Parathyroid adenoma (tissue), 2 donors: ENCODE measurements around the gene GNB1.

Source experiments
- H2AFZ ChIP-seq: fragments of 300-600 bp; sonication (generic); one replicate; pipeline ENCODE4 v1.7.0; 2017; ENCODE audit warnings: antibody characterized with exemption, mild to moderate bottlenecking
- H3K27ac ChIP-seq: fragments of 300-600 bp; sonication (generic); one replicate; pipeline ENCODE4 v1.7.0; 2017
- H3K27me3 ChIP-seq: fragments of 300-600 bp; sonication (generic); one replicate; pipeline ENCODE4 v1.7.0; 2017; ENCODE audit warnings: low read length; ENCODE audit not compliant: control insufficient read depth, insufficient read depth
- H3K36me3 ChIP-seq: fragments of 300-600 bp; sonication (generic); one replicate; pipeline ENCODE4 v1.7.0; 2017; ENCODE audit warnings: low read length; ENCODE audit not compliant: control insufficient read depth, insufficient read depth
- H3K4me1 ChIP-seq: fragments of 300-600 bp; sonication (generic); one replicate; pipeline ENCODE4 v1.7.0; 2017; ENCODE audit warnings: control low read depth
- H3K4me2 ChIP-seq: fragments of 300-600 bp; sonication (generic); one replicate; pipeline ENCODE4 v1.7.0; 2017; ENCODE audit warnings: low read length
- H3K4me3 ChIP-seq: fragments of 300-600 bp; sonication (generic); one replicate; pipeline ENCODE4 v1.7.0; 2017; ENCODE audit warnings: low read depth, low read length
- H3K79me2 ChIP-seq: fragments of 300-600 bp; sonication (generic); one replicate; pipeline ENCODE4 v1.7.0; 2017; ENCODE audit warnings: control low read depth
- H3K9ac ChIP-seq: fragments of 300-600 bp; sonication (generic); one replicate; pipeline ENCODE4 v1.7.0; 2017; ENCODE audit warnings: mild to moderate bottlenecking
- H3K9me3 ChIP-seq: fragments of 300-600 bp; sonication (generic); one replicate; pipeline ENCODE4 v1.7.0; 2017; ENCODE audit warnings: low read length; ENCODE audit not compliant: control insufficient read depth
- TF ChIP-seq, protein P1 (sequence below): fragments of 300-600 bp; sonication (generic); IDR thresholded peaks from one replicate; pipeline ENCODE4 v1.7.0; 2017; ENCODE audit warnings: antibody characterized with exemption, mild to moderate bottlenecking
- donor health status: primary hyperparathyroidism.

GNB1 gene

DNA sequence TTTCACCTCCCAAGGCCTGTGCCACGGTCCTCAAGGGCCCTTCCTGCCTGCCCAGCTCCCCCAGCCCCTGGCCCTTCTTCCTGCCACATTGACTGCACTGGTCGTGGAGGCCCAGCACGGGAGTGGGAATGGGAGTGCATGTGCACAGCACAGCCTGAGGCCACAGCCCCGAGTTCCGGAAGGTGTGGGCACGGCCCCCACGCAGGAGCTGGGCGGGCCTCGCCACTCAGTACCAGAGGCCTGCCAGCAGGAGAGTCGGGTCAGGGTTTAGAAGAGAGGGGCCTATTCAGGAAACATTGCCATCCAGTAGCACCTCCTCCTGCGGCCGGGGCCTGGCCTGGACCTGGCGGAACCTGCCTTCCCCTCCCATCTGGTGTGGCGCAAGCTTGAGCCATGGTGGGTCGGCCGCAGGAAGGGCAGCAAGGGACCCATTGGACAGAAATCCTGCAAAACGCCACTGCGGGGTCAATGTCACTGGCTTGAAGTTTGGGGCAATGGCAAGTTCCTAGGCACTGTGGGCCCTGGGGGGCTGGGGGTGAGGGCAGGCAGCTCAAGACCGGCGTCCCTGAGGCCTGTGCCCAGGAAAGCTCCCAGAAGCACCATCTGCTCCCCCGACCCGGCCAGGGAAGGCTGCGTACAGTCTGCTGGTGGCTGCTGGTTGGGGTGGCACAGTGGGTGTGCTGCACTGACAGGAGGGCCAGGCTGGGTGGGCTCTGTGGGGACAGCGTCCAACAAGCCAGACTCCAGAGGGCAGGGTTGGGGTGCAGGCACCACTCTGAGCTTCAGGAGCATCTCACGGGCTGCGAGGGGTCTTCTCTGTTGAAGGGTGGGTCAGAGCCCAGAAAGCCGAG lies 29.9 kb upstream of the GNB1 start:
- H3K79me2 ChIP-seq, result no peaks in the 10 kb centered on the region
- no peaks in the 10 kb centered on the region for H3K27me3 ChIP-seq
- no peaks in the 10 kb centered on the region for H3K36me3 ChIP-seq
- H3K4me1 ChIP-seq, result no peaks in the 10 kb centered on the region
- H3K4me2 ChIP-seq, result no peak overlapping the region
- H3K9ac ChIP-seq, result no peak overlapping the region
- no peak overlapping the region for H3K27ac ChIP-seq
- H3K9me3 ChIP-seq, result no peaks in the 10 kb centered on the region
- no peak overlapping the region for H2AFZ ChIP-seq
- TF ChIP-seq, protein P1, sequence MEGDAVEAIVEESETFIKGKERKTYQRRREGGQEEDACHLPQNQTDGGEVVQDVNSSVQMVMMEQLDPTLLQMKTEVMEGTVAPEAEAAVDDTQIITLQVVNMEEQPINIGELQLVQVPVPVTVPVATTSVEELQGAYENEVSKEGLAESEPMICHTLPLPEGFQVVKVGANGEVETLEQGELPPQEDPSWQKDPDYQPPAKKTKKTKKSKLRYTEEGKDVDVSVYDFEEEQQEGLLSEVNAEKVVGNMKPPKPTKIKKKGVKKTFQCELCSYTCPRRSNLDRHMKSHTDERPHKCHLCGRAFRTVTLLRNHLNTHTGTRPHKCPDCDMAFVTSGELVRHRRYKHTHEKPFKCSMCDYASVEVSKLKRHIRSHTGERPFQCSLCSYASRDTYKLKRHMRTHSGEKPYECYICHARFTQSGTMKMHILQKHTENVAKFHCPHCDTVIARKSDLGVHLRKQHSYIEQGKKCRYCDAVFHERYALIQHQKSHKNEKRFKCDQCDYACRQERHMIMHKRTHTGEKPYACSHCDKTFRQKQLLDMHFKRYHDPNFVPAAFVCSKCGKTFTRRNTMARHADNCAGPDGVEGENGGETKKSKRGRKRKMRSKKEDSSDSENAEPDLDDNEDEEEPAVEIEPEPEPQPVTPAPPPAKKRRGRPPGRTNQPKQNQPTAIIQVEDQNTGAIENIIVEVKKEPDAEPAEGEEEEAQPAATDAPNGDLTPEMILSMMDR, result no peak
- no peak overlapping the region for H3K4me3 ChIP-seq

- Histone ChIP-seq H3K79me2 (no peaks in the 10 kb centered on the region), H3K36me3 (no peaks in the 10 kb centered on the region), H3K9ac (no peak overlapping the region), H3K4me3 (no peak overlapping the region), H3K4me1 (no peaks in the 10 kb centered on the region), H3K27ac (no peak overlapping the region), H3K9me3 (no peaks in the 10 kb centered on the region), H3K27me3 (no peaks in the 10 kb centered on the region), H3K4me2 (no peak overlapping the region), H2AFZ (no peak overlapping the region)
- TF ChIP-seq, protein P1, result no peak
Measured at GRCh38 chr1:1920057-1920607, 29.2 kb upstream of the GNB1 start.

DNA sequence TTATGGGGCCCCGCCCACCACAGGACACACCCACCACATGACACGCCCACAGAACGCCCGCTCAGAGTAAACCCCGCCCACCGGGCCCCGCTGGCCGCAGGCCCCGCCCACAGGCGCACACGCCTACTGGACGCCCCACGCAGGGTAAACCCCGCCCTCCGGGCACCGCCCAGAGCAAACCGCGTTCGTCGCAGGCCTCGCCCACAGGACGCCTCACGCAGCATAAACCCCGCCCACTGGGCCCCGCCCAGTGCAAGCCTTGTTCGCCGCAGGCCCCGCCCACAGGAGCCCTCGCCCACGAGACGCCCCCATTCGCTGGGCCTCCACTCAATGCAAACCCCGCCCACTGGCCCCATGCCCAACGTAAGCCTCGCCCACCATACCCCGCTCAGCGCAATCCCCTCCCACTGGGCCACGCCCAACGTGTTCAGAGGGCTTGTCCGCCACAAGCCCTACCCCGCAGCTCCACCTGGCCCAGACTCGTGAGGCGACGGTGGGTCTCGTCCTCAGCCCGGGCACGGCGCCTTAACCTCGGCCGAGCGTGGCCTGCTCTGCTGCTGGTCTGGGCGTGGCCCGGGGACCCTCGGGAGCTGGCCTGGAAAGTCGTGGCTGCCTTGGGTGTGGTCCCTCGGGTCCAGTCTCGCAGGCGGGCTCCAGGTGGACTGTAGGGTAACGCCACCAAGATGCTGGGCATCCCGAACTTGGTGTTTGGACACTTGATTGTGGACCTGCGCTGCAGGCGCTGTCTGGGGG lies 28.6 kb upstream of the GNB1 start:
- no peaks in the 10 kb centered on the region for H3K36me3 ChIP-seq
- H3K4me2 ChIP-seq, result peak overlapping the region; percentile 70
- no peaks in the 10 kb centered on the region for H3K27me3 ChIP-seq
- peak overlapping the region; percentile 50 for H2AFZ ChIP-seq
- no peak overlapping the region for H3K27ac ChIP-seq
- peak overlapping the region; percentile 50 for H3K4me3 ChIP-seq
- TF ChIP-seq, protein P1, result no peak
- no peaks in the 10 kb centered on the region for H3K9me3 ChIP-seq
- H3K4me1 ChIP-seq, result no peaks in the 10 kb centered on the region
- H3K9ac ChIP-seq, result no peak overlapping the region
- H3K79me2 ChIP-seq, result no peaks in the 10 kb centered on the region

DNA sequence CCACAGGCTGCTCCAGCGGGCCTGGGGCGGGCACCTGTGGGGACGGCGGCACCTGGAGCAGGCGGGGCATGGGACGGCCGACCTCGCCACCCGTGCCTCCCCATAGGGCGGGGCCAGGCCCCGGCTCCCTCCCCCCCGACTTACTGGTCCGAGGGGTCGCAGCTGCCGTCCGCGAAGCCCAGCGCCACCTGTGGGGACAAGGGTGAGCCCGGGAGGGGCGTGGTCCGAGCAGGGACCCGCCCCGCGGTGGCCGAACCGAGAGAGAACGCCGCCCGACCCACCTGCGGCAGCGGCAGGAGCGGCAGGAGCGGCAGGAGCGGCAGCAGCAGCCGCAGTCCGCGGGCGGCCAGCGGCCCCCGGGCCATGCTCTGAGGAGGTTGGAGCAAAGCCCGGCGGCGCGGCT lies 28.0 kb upstream of the GNB1 start, which contains the start of gene TMEM52:
TMEM52 (minus strand) TSS at position 379 of the 403 bp plus-strand sequence; CDS start at position 365, 14 bp downstream.
- H3K9ac ChIP-seq, result no peak within 1 kb of the TSS
- no peak within 1 kb of the TSS for H3K27ac ChIP-seq
- TF ChIP-seq, protein P1, result no peak
- no peaks in the 10 kb centered on the region for H3K9me3 ChIP-seq
- H3K4me2 ChIP-seq, result peak within 1 kb of the TSS; percentile 70
- no peaks in the 10 kb centered on the region for H3K4me1 ChIP-seq
- H3K27me3 ChIP-seq, result no peaks in the 10 kb centered on the region
- H3K79me2 ChIP-seq, result no peaks in the 10 kb centered on the region
- peak within 1 kb of the TSS; percentile 50 for H3K4me3 ChIP-seq
- H3K36me3 ChIP-seq, result no peaks in the 10 kb centered on the region
- H2AFZ ChIP-seq, result peak within 1 kb of the TSS; percentile 75
